Body of pancreas (tissue), 4 donors: Measurements from ENCODE around the gene ENG.

Experiments used
- CTCF ChIP-seq, 7 experiments: fragments of 450-650 bp in 4 of 7; fragments of 200-600 bp in 3 of 7; sonication (generic) in 3 of 7; IDR thresholded peaks; one replicate each; pipeline ENCODE4 v1.5.1; 2016 to 2019; ENCODE audit warnings: antibody characterized with exemption in 7 of 7
- POLR2A ChIP-seq, 3 donors: fragments of 450-650 bp; IDR thresholded peaks; one replicate each; pipeline ENCODE4 v1.6.1; 2016; ENCODE audit warnings: antibody characterized with exemption in 3 of 3, mild to moderate bottlenecking in 2 of 3

- TF ChIP-seq CTCF (IDR thresholded peaks at IDR 0.05) = no peak
- no peak for TF ChIP-seq POLR2A (IDR thresholded peaks at IDR 0.05)
Measured at GRCh38 chr9:127897193-127897692, 42.8 kb upstream of the ENG start.
